GM19452 (cell line): ENCODE results near the gene EFTUD2.

Experiments
- ATAC-seq: cut with Tn5 transposase; IDR thresholded peaks from one replicate; pipeline ENCODE4 v1.9.1; 2021; ENCODE audit not compliant: unreplicated experiment

EFTUD2 gene

DNA sequence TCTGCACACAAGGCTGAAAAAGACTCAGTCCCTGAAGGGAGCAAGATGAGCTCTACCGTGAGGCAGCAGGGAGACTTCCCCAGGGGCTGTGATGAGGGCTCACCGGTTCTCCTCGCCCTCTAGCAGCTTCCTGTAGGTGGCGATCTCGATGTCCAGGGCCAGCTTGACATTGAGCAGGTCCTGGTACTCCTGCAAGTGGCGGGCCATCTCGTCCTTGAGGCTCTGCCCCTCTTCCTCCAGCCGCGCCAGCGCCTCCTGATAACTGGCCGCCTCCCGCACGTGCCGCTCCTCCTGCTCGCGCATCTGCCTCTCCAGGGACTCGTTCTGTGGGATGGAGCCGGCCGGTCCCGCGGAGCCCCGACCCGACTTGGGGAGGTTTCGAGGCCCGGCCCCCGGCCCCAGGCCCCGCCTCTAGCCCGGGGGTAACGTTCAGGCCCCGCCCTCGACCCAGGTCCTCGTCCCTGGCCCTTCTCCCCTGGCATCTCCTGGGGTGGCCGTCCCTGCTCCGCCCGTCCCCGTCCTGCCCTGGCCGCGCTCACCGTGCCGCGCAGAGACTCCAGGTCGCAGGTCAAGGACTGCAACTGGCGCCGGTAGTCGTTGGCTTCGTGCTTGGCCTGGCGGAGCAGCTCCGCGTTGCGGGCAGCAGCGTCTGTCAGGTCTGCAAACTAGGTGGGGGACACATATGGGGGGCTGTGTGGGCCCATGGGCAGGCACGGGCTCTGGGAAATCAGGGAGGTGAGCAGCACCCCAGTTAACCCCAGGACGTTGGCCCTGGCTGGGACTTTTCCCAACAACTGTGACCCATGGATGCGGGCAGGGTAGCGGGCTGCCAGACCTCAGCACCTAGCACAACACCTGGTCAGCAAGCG is 12.1 kb upstream of the EFTUD2 start:
- ATAC-seq = no peak

DNA sequence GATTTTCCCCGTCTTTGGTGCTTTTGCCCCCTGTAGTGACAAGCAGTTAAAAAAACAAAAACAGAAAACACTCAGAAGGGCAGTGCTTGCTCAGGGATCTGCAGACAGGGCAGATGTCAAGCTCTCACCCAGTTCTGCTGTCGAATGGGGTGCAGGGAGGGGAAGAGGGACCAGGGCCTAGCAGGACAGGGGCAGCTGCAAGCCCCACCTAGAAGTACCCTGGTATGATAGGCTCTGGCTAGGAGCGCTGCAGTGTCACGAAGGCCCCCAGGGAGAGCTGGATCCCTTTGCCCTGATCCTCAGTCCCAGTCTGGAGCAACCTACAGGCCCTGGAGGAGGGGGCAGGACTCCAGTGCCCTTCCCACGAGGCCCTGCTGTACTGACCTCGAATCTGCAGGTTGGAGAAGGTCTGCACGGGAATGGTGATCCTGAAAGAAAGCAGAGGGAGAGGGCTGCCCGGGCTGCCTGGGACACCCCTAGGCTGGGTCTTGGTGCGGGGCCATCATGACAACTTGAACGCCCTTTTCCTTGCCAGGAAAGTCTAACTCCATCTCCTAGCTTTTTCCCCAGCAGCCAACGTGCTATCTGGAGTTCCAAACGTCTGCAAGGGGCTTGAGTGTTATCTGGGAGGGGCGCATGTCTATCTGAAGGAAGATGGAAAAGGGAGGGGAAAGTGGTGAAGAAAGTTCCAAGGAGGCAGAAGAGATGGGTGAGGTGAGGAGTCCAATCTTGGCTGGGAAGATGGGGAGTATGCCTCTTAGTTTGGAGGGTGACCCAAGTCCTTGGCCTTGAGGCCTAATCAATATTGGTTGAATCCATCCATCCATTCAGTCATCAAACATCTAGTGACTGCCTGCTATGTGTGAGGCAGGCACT is 11.2 kb upstream of the EFTUD2 start:
- no peak for ATAC-seq

DNA sequence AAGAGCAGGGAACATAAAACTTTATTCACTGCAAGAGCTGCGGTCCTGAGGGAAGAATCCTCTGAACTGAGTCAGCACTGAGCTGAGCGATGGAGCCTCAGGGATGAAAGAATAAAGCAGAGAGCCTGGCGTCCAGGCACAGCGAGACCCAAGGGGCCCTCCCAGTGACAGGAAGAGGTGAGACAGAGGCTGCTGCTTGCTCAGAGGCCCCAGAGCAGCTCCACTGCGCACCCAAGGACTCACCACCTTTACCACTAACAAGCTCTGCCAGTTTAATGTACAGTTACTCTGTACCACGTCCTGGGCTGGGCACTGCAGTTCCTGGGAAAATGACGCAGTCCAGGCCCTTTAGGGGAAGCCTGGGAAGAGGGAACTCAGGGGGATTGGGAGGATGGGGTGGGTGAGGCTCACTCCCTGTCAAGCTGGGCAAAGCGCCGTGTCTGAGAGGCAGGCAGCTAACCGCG is 10.5 kb upstream of the EFTUD2 start:
- ATAC-seq = no peak

DNA sequence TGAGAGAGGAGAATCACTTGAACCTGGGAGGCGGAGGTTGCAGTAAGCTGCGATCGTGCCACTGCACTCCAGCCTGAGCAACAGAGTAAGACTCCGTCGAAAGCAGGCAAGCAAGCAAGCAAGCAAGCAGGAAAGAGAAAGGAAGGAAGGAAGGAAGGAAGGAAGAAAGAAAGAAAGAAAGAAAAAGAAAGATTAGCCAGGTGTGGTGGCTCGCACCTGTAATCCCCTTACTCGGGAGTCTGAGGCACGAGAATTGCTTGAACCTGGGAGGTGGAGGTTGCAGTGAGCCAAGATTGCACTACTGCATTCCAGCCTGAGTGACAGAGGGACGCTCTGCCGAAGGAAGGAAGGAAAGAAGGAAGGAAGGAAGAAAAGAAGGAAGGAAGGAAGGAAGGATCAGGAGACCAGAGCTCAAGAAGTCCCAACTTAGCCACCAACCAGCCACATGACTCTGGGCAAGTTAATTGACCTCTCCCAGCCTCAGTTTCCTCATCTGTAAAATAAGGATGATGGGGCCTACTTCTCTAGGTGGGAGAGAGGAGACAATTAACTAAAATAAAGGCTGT is 9.6 kb upstream of the EFTUD2 start:
- no peak for ATAC-seq

DNA sequence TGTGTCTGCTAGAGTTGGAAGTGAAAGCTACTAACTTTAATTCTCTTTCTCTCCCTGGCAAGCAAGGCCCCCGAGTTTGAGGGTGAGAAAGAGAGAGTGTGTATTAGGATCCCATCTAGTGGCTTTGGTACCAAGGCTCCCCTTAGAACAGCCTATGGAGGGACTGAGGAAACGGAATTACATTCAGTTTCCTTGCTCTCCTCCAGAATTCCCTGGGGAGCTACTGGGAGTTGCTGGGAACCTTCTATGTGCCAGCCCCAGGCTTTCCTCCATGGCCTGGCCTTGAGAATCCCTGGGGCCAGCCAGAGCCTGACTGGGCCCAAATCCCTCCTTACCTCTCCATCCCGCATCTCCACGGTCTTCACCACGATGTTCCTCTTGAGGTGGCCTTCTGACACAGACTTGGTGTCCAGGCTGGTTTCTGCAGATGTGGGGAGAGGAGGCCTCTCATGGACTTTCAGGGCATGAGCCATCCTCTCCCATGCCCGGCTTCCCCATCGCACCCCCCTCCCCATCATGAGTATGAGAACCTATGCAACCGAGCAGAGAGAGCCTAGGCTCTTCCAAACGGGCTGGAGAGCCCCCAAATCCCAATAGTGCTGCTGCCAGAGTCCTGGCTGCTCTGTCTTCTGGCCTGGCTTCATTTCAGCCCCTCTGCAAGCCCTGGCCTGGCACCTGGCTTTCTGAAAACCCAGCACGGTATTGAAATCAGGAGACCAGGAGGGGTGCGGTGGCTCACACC is 8.7 kb upstream of the EFTUD2 start:
- no peak for ATAC-seq

DNA sequence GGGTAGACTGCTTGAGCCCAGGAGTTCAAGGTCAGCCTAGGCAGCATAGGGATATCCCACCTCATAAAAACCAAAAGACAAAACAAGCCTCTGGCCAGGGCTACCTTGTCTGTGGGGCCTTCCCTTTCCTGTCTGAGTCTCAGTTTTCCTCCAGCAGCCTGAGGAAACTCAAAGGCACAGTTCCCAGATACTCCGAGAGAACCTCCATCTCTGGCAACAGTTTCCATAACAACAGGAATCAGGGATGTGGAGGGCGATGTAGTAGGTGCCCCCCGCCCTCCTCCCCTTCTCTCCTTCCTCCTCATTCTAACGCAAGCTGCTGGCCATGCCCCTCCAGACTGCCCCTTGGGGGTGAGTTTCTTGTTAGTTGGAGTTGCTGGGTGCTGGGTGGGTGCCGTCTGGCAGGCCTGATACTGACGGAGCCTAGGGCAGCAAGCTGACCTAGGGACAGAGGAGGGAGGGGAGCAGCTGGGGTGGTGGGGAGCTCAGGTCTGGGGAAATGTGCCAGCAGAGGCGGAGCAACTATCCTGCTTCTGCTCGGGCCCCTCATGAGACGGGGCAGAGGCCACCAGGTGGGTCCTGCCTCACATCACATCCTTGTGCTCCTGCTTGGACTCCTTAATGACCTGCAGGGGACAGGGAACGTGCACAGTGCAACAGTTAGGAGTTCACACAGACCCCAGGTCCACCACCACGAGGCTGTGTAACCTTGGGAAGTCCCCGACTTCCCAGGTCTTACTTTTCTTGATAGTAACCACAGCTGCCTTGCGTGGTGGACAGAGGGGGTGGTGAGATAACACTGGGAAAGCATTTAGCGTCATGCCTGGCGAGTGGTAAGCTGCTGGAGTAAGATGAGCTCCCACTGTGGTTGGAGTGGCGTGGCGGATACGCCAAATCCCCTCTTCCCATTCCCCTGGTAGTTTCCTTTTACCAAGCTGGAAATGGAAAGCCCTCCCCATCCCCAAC is 7.8 kb upstream of the EFTUD2 start:
- ATAC-seq = no peak

DNA sequence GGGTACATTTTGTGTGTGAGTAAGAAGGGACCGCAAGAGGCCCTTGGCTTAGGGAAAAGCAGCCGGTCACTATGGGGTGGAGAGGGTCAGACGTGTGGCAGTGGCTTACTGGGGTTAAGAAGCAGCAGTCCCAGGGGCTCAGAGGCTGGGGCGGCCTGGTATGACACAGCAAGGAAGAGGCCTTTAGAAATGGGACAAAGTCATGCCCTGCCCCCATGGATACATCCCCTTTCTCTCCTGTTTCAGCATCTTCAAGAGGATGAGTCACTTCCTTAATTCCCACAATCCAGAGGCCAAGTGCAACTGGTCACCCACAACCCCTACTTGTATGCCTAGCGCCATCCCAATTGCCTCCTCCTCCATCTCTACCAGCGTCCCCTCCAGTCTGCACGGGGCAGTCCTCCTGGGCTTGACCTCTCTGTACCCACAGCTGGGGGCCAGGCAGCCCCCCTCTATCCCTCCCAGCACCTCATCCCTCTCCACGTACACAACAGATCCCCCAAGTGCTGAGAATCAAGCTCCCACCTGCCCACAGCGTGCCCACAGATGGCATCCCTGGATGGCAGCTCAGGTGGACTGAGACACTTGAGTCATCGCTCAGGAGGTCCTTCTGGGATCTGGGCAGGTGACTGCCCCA is 6.9 kb upstream of the EFTUD2 start:
- no peak for ATAC-seq

DNA sequence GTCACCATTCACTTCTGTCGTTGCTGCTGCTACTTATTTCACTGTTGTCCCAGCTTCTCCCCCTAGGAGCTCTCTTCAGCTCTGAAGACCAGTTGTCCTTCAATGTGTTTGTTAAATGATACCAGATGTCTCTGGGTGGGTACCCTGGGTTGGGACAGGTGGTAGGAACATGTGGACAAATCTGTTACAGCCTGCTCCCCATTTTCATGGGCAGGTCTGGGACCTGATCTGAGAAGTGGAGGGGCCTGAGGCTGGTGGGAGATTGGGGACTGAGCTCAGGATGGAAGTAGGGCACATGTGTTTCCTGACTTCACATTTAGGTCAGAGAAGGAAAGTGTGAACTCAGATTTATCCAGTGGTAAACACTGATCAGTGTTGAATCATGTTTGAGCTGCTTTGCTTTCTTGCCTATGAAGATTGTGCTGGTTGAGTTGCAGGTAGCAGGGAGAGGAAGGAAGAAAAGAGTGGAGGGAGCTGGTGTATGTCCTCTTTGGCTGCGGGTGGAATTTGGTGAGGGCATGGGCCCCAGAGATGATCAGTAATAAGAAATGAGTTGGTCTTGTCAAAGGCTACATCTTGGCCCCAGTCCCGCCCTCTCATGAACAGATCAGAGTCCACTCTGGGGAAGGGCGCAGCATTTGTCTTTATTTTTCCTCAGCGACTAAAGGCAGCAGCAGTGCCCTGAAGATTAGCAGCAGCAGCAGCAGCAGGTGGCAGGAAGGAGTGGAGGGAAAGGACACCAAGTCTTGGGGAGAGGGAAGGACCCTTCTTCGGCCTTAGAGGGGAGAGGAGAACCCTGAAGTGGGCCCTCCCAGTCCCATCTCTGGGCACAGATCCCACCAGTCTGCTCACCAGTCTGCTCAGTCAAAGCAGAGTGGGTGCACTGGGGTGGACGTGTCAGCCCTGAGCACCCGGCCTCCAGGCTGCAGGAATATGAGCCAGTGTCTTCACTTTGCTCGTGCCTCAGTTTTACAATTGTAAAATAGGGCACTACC is 6.1 kb upstream of the EFTUD2 start:
- ATAC-seq = no peak

DNA sequence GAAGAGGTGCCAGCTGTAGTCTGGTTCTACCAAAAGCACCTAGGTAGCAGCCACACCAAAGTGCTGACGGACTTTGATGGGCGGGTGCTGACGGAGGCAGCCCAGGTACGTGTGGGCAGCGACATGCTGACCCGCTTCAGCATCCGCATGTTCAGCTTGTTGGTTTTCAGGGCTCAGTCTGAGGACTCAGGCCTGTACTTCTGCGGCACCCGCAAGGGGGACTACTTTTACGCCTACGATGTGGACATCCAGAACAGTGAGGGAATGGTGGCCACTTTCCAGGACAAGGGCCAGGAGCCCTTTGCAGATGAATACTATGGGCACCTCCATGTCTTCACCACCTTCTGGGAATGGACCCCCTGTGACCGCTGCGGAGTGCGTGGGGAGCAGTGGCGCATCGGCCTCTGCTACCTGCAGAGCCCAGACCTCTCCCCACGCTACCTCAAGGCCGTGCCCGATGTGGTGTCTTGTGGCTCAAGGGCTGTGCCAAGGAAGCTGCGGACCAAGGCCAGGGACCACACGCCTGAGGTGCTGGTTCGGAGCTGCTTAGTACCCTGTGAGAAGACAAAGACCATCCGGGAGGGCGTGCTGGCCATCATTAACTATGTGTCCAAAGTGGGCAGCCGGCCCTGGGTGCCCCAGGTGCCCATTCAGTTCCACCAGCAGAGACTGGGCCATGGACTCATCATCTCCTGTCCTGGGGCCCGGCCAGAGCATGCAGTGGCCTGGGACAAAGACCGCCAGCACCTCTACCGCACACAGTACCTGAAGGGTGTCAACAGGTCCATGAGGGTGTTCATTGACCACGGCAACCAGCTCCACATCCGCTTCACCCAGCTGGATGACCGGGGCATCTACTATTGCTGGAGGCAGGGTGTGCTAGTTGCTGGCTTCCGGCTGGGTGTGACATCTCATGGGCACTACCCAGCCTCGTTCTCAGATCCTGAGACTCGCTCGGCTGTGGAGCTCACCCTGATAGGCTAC is 5.0 kb upstream of the EFTUD2 start:
- ATAC-seq = no peak

DNA sequence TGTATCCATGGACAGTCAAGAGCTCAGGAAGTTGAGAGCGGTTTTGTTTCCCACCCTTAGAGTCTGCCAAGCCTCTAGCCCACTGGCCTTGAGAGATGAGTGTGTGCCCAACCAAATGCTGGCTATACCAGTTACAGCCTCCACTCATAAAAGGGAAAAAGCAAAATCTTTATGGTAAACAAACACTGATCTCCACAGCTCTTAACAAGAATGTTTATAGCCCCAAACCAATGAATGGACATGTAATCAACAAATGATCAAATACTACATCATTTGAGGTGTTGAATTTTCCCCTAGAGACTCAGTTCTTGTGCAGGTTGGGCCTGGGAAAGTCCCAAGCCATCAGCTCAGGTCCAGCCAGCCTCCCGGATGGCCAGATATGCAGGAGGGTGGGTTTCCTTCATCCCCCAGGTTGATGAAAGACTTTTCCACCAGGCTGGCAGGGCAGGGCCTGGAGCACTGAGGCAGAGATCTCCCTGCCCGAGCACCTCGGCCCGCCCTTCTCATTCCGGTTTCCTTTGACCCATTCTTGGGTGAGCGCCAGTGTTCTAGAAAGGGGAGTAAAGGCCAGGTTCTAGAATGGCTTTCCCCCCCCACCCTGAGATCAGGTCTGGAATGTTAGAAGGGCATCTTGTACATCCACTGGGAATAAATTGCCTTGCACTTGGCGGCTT is 3.9 kb upstream of the EFTUD2 start:
- no peak for ATAC-seq

DNA sequence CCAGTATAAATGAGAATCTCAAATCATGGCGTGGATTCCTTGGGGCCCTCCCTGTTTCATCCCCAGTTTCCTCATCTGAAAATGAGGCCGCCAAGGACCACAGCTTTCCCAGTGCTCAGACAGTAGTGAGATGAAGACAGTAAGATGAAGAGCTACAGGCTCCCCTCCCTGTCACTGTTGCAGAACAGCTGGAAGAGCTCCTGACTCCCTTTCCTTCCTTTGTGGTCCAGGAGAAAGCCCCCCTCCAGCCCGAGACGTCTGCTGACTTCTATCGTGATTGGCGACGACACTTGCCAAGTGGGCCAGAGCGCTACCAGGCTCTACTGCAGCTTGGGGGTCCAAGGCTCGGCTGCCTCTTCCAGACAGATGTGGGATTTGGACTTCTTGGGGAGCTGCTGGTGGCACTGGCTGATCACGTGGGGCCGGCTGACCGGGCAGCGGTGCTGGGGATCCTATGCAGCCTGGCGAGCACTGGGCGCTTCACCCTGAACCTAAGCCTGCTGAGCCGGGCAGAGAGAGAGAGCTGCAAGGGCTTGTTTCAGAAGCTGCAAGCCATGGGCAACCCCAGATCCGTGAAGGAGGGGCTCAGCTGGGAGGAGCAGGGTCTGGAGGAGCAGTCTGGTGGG is 3.0 kb upstream of the EFTUD2 start:
- no peak for ATAC-seq

DNA sequence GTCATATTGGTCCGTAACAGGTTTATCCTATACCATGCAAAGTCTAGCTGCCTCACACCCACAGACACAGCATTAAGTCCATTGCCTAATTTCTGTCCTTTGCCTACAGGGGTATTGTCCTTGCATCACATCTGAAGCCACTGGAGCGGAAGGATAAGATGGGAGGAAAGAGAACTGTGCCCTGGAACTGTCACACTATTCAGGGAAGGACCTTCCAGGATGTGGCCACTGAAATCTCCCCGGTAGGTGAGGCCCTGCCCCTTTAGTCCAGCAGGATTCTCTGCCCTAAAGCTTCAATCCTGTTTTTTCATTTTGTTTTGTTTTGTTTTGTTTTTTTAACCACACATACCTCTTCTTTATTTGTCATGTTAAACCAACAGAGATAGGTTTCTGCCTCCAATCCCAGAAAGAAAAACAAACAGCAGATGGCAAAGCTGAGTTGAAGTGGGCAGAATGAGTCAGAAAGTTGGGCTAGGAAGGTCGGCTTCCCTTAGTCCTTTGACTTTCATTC is 2.2 kb upstream of the EFTUD2 start:
- ATAC-seq = no peak

DNA sequence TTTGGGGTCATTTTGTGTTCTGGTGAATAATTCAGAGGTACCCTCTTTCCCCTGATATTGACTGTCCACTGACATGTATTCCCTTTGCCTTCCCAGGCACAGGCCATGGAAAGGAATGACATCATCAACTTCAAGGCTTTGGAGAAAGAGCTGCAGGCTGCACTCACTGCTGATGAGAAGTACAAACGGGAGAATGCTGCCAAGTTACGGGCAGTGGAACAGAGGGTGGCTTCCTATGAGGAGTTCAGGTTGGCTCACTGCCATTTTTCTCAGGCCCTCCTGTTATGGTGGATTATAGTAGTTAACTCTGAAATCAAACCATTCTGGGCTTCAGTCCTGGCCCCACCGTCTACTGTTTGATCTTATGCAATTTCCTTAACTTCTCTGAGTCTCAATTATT is 1.6 kb upstream of the EFTUD2 start:
- ATAC-seq = no peak

DNA sequence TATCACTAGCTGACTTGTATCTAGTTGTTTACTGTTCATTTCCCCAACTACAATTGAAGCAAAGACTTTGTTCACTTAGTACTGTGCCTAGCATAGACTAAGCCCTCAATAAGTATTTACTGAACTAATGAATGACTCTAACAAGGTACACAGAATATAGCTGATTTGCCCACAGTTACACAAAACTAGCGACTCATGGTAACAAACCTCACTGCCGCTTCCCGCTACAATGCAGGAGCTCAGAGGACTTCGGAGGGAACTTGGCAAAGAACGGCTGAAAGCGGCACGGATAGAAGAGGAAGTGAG is 524 bp downstream of the EFTUD2 start:
- ATAC-seq = no peak

DNA sequence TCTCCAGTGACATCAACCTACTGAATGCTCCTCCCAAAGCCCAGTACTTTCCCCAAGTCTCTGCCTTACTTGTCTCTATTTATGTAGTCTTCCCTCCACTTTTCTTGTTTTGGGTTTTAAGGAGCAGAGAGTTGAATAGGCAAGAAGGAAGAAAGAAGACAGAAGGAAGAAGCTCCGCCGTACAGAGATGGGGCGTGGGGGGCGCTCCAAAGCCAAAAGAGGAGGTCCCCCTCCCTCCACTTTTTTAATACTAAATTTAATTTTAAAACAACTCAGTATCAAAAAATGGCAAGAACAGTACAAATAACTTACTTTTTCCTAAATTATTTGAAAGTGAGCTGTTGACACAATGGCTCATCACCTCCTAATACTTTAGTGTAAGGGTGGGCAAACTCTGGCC is 4.6 kb downstream of the EFTUD2 start:
- no peak for ATAC-seq

DNA sequence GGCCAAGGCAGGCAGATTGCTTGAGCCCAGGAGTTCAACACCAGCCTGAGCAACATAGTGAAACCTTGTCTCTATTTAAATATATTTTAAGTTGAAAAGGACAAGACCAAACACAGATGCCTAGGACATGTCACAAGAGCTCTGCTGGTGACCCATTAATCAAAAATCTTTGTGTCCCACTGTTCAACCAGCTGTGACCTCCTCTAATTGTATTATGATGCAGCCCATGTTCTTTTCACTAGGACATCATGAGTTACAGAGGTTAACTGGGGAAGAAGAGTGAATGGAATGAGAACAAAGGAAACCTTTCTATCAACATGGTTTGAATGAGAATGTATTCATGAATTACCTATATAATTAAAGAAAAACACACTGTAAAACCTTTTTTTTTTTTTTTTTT is 7.0 kb downstream of the EFTUD2 start:
- ATAC-seq = no peak
